ENCODE results near the gene IZUMO1. TPM values are rescaled to one million over a fixed set of nuclear protein-coding genes. Genes with fewer than 3 reads are reported as not detected.
"Not testable (repeated sequence)": the region's sequence is repeated elsewhere in the genome, so short reads cannot be mapped to it uniquely, and the experiment has no call there.

The IZUMO1 gene
- 0.72 TPM for polyA plus RNA-seq (2013, experiment 1 of 4)
- polyA plus RNA-seq (2013, experiment 2 of 4), result 0.68 TPM
- 0.37 TPM for polyA plus RNA-seq (2013, experiment 3 of 4)
- 1.3 TPM for polyA plus RNA-seq (2013, experiment 4 of 4)

GRCh38 chr19:48746738-48747575 lies at the start of gene IZUMO1:
Gene IZUMO1 (minus strand): TSS chr19:48746909. CDS start chr19:48745859, 1,050 bp downstream.
- H3K4me3 ChIP-seq (ENCODE audit: insufficient read depth, low read depth, low read length), result peak within 1 kb of the TSS; percentile 49
- WGBS, 2 experiments, result 11 to 14% methylated on average over 31 of the region's 31 CpGs
- peaks cover 5% of the 10 kb centered on the region for H3K36me3 ChIP-seq (ENCODE audit: control insufficient read depth, insufficient read depth, low read length)
- H3K9me3 ChIP-seq (ENCODE audit: control insufficient read depth, low read length), result no peaks in the 10 kb centered on the region
- no peaks in the 10 kb centered on the region for H3K4me1 ChIP-seq (ENCODE audit: control insufficient read depth, insufficient read depth, low read length)
- H3K27me3 ChIP-seq (ENCODE audit: control insufficient read depth, insufficient read depth, low read length, poor library complexity, severe bottlenecking), result peaks cover 3% of the 10 kb centered on the region
- peak within 1 kb of the TSS; percentile 53 for H3K27ac ChIP-seq (ENCODE audit: insufficient read depth, low read depth, low read length, poor library complexity, severe bottlenecking)

- no peaks in the 10 kb centered on the region for H3K9me3 ChIP-seq (ENCODE audit: control insufficient read depth, low read length)
- no peaks in the 10 kb centered on the region for H3K27me3 ChIP-seq (ENCODE audit: control insufficient read depth, insufficient read depth, low read length, poor library complexity, severe bottlenecking)
- H3K27ac ChIP-seq (ENCODE audit: insufficient read depth, low read depth, low read length, poor library complexity, severe bottlenecking), result peak overlapping the region; percentile 26
- H3K4me1 ChIP-seq (ENCODE audit: control insufficient read depth, insufficient read depth, low read length), result no peaks in the 10 kb centered on the region
- H3K36me3 ChIP-seq (ENCODE audit: control insufficient read depth, insufficient read depth, low read length), result no peaks in the 10 kb centered on the region
- WGBS, 2 experiments, result 76 to 78% methylated on average over 2 of the region's 2 CpGs
- H3K4me3 ChIP-seq (ENCODE audit: insufficient read depth, low read depth, low read length), result no peak overlapping the region
Measured at GRCh38 chr19:48795685-48796070, 49.0 kb upstream of the IZUMO1 start.

- Histone ChIP-seq H3K36me3 (ENCODE audit: control insufficient read depth, insufficient read depth, low read length) (no peaks in the 10 kb centered on the region), H3K27ac (ENCODE audit: insufficient read depth, low read depth, low read length, poor library complexity, severe bottlenecking) (peak overlapping the region; percentile 44), H3K4me1 (ENCODE audit: control insufficient read depth, insufficient read depth, low read length) (no peaks in the 10 kb centered on the region), H3K27me3 (ENCODE audit: control insufficient read depth, insufficient read depth, low read length, poor library complexity, severe bottlenecking) (no peaks in the 10 kb centered on the region), H3K4me3 (ENCODE audit: insufficient read depth, low read depth, low read length) (peak overlapping the region; percentile 66), H3K9me3 (ENCODE audit: control insufficient read depth, low read length) (no peaks in the 10 kb centered on the region)
- WGBS, 2 experiments, result 4% methylated on average over 38 of the region's 38 CpGs
Measured at GRCh38 chr19:48795055-48795684, 48.5 kb upstream of the IZUMO1 start.

GRCh38 chr19:48794291-48794690 lies 47.6 kb upstream of the IZUMO1 start:
- WGBS, 2 experiments, result 92% methylated on average over 6 of the region's 6 CpGs
- Histone ChIP-seq H3K36me3 (ENCODE audit: control insufficient read depth, insufficient read depth, low read length) (no peaks in the 10 kb centered on the region), H3K27me3 (ENCODE audit: control insufficient read depth, insufficient read depth, low read length, poor library complexity, severe bottlenecking) (no peaks in the 10 kb centered on the region), H3K27ac (ENCODE audit: insufficient read depth, low read depth, low read length, poor library complexity, severe bottlenecking) (no peak overlapping the region), H3K9me3 (ENCODE audit: control insufficient read depth, low read length) (no peaks in the 10 kb centered on the region), H3K4me3 (ENCODE audit: insufficient read depth, low read depth, low read length) (no peak overlapping the region), H3K4me1 (ENCODE audit: control insufficient read depth, insufficient read depth, low read length) (no peaks in the 10 kb centered on the region)

GRCh38 chr19:48793271-48793670 lies 46.6 kb upstream of the IZUMO1 start:
- H3K27ac ChIP-seq (ENCODE audit: insufficient read depth, low read depth, low read length, poor library complexity, severe bottlenecking), result no peak overlapping the region
- H3K9me3 ChIP-seq (ENCODE audit: control insufficient read depth, low read length), result no peaks in the 10 kb centered on the region
- H3K27me3 ChIP-seq (ENCODE audit: control insufficient read depth, insufficient read depth, low read length, poor library complexity, severe bottlenecking), result no peaks in the 10 kb centered on the region
- no peaks in the 10 kb centered on the region for H3K36me3 ChIP-seq (ENCODE audit: control insufficient read depth, insufficient read depth, low read length)
- H3K4me1 ChIP-seq (ENCODE audit: control insufficient read depth, insufficient read depth, low read length), result no peaks in the 10 kb centered on the region
- no peak overlapping the region for H3K4me3 ChIP-seq (ENCODE audit: insufficient read depth, low read depth, low read length)
- WGBS, 2 experiments, result 84 to 90% methylated on average over 5 to 8 of the region's 8 CpGs

- 91 to 93% methylated on average over 9 of the region's 9 CpGs for WGBS, 2 experiments
Measured at GRCh38 chr19:48787331-48787730, 40.6 kb upstream of the IZUMO1 start.

GRCh38 chr19:48786422-48786821 lies 39.7 kb upstream of the IZUMO1 start:
- not testable (repeated sequence) for H3K27me3 ChIP-seq (ENCODE audit: control insufficient read depth, insufficient read depth, low read length, poor library complexity, severe bottlenecking); H3K36me3 ChIP-seq (ENCODE audit: control insufficient read depth, insufficient read depth, low read length); H3K27ac ChIP-seq (ENCODE audit: insufficient read depth, low read depth, low read length, poor library complexity, severe bottlenecking); H3K9me3 ChIP-seq (ENCODE audit: control insufficient read depth, low read length); H3K4me3 ChIP-seq (ENCODE audit: insufficient read depth, low read depth, low read length); H3K4me1 ChIP-seq (ENCODE audit: control insufficient read depth, insufficient read depth, low read length)
- 90 to 96% methylated on average over 7 of the region's 7 CpGs for WGBS, 2 experiments

More at GRCh38 chr19:48787331-48787730, 40.6 kb upstream of the IZUMO1 start:
- not testable (repeated sequence) for H3K36me3 ChIP-seq (ENCODE audit: control insufficient read depth, insufficient read depth, low read length); H3K4me1 ChIP-seq (ENCODE audit: control insufficient read depth, insufficient read depth, low read length); H3K27ac ChIP-seq (ENCODE audit: insufficient read depth, low read depth, low read length, poor library complexity, severe bottlenecking); H3K27me3 ChIP-seq (ENCODE audit: control insufficient read depth, insufficient read depth, low read length, poor library complexity, severe bottlenecking); H3K9me3 ChIP-seq (ENCODE audit: control insufficient read depth, low read length); H3K4me3 ChIP-seq (ENCODE audit: insufficient read depth, low read depth, low read length)

- H3K4me3 ChIP-seq (ENCODE audit: insufficient read depth, low read depth, low read length), result no peak overlapping the region
- H3K27ac ChIP-seq (ENCODE audit: insufficient read depth, low read depth, low read length, poor library complexity, severe bottlenecking), result no peak overlapping the region
- no peaks in the 10 kb centered on the region for H3K9me3 ChIP-seq (ENCODE audit: control insufficient read depth, low read length)
- H3K36me3 ChIP-seq (ENCODE audit: control insufficient read depth, insufficient read depth, low read length), result no peaks in the 10 kb centered on the region
- no peaks in the 10 kb centered on the region for H3K4me1 ChIP-seq (ENCODE audit: control insufficient read depth, insufficient read depth, low read length)
- WGBS, 2 experiments, result 80 to 90% methylated on average over 5 of the region's 5 CpGs
- no peaks in the 10 kb centered on the region for H3K27me3 ChIP-seq (ENCODE audit: control insufficient read depth, insufficient read depth, low read length, poor library complexity, severe bottlenecking)
Measured at GRCh38 chr19:48784527-48784926, 37.8 kb upstream of the IZUMO1 start.

- H3K4me3 ChIP-seq (ENCODE audit: insufficient read depth, low read depth, low read length), result no peak overlapping the region
- no peak overlapping the region for H3K27ac ChIP-seq (ENCODE audit: insufficient read depth, low read depth, low read length, poor library complexity, severe bottlenecking)
- no peaks in the 10 kb centered on the region for H3K27me3 ChIP-seq (ENCODE audit: control insufficient read depth, insufficient read depth, low read length, poor library complexity, severe bottlenecking)
- no peaks in the 10 kb centered on the region for H3K9me3 ChIP-seq (ENCODE audit: control insufficient read depth, low read length)
- no peaks in the 10 kb centered on the region for H3K36me3 ChIP-seq (ENCODE audit: control insufficient read depth, insufficient read depth, low read length)
- WGBS, 2 experiments, result 90 to 91% methylated on average over 14 of the region's 14 CpGs
- H3K4me1 ChIP-seq (ENCODE audit: control insufficient read depth, insufficient read depth, low read length), result no peaks in the 10 kb centered on the region
Measured at GRCh38 chr19:48780631-48781391, 34.1 kb upstream of the IZUMO1 start.

- H3K4me3 ChIP-seq (ENCODE audit: insufficient read depth, low read depth, low read length), result no peak overlapping the region
- H3K9me3 ChIP-seq (ENCODE audit: control insufficient read depth, low read length), result no peaks in the 10 kb centered on the region
- H3K4me1 ChIP-seq (ENCODE audit: control insufficient read depth, insufficient read depth, low read length), result no peaks in the 10 kb centered on the region
- no peaks in the 10 kb centered on the region for H3K27me3 ChIP-seq (ENCODE audit: control insufficient read depth, insufficient read depth, low read length, poor library complexity, severe bottlenecking)
- H3K27ac ChIP-seq (ENCODE audit: insufficient read depth, low read depth, low read length, poor library complexity, severe bottlenecking), result no peak overlapping the region
- 56 to 93% methylated on average over 1 of the region's 1 CpG for WGBS, 2 experiments
- H3K36me3 ChIP-seq (ENCODE audit: control insufficient read depth, insufficient read depth, low read length), result no peaks in the 10 kb centered on the region
Measured at GRCh38 chr19:48779636-48780035, 32.9 kb upstream of the IZUMO1 start.

All from ectodermal cell (in vitro differentiated cells).